GM21515 (cell line): ENCODE measurements around the gene CERK.
"Not testable (repeated sequence)": the region's sequence is repeated elsewhere in the genome, so short reads cannot be mapped to it uniquely, and the experiment has no call there.

Experiments
- ATAC-seq: cut with Tn5 transposase; IDR thresholded peaks from one replicate; pipeline ENCODE4 v1.9.1; 2021; ENCODE audit not compliant: unreplicated experiment

Gene CERK

DNA sequence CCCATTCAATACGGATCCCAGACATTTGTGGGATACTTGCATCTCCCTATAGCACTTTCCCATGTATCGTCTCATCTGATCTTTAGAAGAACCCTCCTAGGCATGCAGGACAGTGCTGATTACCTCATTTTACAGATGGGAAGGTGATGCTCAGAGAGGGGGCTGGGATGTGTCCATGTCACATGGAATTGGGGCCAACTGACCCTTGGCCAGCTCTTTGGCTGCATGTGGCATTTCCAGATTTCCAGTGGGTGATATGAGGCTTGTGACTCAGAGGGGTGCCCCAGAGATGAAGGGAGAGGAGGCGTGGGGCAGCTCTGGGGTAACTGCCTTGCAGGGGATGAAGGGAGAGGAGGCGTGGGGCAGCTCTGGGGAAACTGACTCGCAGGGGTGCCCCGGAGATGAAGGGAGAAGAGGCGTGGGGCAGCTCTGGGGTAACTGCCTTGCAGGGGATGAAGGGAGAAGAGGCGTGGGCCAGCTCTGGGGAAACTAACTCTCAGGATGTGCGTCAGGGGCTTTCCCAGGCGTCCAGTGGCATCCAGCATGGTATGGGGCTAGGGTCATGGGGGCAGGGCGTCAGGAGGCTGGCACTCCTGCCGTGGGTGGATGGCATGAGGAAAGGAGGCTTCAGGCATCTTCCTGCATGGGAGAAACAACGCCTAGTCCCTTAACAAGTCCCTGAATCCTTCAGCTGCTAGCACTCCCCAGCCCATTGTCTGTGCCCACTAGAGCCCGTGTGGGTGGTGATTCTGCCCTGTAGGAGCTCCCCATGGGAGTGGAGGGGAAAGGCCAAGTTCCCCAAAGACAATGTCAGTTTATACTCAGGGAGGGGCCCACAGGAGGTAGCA lies 11.9 kb upstream of the CERK start:
- ATAC-seq, result no peak

GRCh38 chr22:46748908-46749675 lies 11.0 kb upstream of the CERK start:
- no peak for ATAC-seq

DNA sequence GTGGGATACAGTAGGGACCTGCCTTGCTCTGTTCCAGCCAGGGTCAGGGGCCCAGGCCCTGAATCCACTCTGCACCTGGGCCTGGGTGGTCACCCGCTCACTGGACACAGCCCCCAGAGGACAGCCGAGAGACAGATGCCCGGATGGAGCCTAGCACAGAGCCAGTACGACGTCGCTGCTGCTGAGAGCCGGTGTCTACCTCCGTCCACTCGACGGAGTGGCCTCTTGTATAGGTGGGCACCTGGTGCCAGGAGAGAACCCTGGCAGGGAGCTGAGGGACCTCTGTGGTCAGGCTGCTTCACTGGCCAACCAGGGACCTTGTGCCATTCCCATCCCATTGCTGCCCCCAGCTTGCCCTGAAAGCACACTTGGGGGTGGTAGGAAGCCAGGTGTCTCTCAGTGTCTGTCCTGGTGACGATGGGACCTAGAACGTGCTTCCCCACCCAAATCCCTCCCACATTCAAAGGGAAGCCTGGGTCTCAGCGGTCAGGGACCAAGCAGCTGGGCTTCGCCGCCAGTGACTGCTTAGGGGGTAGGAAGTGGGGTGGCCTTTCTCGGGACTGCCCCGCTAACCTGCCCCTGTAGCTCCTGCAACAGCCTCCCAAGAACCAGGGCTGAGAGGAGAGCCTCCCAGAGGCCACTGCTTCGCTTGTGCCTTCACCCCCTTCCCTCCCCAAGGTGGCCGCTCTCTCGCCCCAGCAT lies 10.3 kb upstream of the CERK start:
- no peak for ATAC-seq

DNA sequence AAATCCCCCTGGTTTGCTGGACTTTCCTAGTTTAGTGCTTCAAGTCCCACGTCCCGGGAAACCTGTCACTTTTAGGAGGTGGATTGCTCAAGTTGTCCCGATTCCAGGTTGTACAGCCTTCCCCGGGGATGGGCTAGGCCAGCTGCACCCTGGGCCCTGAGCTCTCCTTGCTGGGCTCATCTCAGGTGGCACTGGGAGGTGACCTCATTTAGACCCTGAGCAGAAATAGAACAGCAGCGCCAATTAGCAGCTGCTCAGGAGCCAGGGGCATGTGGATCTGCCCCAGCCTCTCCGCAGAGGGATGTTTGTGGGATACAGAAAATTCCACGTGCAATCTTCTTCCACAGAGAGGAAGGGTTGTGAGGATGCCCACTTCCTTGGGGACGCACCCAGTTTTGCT lies 9.6 kb upstream of the CERK start:
- no peak for ATAC-seq

DNA sequence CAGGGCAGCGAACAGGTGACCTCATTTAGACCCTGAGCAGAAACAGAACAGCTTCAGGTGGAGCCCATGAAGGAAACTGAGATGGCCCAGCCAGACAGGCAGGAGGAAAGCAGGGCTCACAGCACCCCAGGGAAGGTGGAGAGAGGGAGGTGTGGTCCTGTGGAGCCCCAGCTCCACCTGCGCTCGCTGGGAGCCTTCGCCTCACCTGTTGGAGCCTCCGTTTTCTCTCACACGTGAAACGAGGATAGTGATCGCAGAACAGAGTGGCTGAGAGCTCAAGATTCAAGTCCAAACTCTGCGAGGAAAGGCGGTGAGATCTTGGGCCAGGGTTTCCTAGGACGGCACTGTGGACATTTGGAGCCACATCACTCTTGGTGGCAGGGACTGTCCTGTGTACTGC lies 8.6 kb upstream of the CERK start:
- no peak for ATAC-seq

GRCh38 chr22:46746192-46746591 lies 8.1 kb upstream of the CERK start:
- no peak for ATAC-seq

- ATAC-seq, result no peak
These were observed 6.5 kb upstream of the CERK start for GRCh38 chr22:46744581-46744980.

- ATAC-seq, result no peak
These were observed 4.6 kb upstream of the CERK start for GRCh38 chr22:46742576-46743221.

- ATAC-seq, result no peak
These were observed 4.0 kb upstream of the CERK start for GRCh38 chr22:46741974-46742519.

- no peak for ATAC-seq
These were observed 3.1 kb upstream of the CERK start for GRCh38 chr22:46740910-46741780.

- no peak for ATAC-seq
These were observed 1.2 kb upstream of the CERK start for GRCh38 chr22:46739094-46739870.

GRCh38 chr22:46738647-46739093 lies 618 bp upstream of the CERK start:
- ATAC-seq, result no peak

DNA sequence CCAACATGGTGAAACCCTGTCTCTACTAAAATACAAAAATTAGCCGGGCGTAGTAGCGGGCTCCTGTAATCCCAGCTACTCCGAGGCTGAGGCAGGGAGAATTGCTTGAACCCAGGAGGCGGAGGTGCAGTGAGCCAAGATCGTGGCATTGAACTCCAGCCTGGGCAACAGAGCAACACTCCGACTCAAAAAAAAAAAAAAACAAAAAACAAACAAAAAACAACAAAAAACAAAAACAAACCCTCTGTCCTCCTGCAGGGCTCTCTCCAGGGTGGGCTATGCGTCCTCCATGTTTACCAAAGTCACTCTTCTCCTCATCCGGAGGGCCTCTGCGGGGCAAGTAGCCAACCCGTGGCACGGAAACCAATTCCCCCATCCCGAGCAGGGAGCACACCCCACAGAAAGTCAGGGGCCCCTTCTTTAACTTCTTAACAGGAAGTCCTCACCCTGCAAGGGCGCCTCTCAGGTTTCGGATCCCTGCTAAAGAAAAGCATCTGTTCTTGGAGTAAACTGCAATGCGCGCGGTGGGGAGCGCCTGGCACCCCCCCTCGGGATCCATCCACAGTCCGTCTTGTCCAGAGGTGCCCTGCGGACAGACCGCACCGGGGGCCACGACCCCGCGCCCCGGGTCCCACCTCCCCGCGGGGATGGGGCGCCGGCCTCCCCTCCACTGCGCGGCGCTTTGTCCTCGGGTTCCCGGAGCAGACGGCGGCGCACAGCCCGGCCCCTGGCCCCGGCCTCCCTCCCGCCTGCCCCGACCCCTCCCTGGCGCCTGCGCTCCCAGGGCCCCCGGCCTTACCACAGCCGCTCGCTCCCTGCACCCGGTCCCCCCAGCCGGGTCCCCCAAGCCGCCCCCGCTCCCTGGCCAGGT lies 712 bp downstream of the CERK start:
- peak; percentile 42 for ATAC-seq

DNA sequence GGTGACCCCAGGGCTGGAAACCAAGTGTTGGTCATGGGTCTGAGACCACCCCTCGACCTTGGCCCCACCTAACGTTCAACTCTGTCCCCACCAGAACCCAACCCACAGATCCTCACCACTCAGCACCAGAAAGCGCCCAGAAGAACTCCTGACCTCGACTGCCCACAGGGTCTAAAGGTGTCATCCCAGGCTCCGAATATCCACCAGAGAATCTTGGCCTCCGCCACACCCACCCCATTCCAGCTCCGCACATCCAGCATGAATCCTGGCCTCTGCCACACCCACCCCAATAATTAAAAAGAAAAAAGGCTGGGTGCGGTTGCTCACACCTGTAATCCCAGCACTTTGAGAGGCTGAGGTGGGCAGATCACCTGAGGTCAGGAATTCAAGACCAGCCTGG lies 1.3 kb downstream of the CERK start:
- no peak for ATAC-seq

DNA sequence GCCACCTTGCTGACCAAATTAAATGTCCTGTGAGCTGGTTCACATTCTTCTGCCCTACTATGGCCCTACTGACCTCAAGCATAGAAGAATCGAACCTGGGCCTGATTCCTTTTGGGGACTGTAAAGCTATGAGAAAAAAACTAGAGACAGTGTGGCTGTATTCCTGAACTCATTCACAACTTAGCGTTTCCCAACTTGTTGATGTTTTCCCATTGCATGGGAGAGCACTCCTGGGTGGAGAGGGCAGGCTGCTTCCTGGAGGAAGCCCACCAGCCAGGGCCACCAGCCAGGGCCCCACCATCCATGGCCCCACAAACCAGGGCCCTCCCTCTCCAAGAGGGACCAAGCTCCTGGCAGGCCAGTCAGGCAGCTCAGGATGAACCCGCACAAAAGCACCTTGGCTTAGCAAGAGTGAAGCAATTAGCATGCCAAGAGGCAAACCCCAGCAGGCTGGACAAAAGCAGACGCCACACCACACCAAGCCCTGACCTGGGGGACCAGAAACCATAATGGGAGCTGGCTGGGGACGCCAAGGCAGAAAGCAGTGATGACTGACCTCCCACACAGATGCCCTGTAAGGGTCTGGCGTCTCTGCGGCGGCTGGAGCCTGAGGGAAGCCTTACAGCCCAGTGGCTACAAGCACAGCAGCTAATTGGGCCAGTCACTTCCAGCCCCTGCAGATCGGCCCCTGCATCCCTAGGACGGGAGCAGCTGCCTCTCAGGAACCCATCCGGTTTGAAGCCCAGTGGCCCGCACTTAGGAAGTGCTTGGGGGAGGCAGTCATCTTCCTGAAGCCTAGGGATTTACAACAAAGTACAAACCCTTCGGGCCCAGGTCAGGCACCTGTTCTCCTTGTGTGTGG lies 2.1 kb downstream of the CERK start:
- no peak for ATAC-seq

GRCh38 chr22:46734830-46735453 lies 3.1 kb downstream of the CERK start:
- no peak for ATAC-seq

DNA sequence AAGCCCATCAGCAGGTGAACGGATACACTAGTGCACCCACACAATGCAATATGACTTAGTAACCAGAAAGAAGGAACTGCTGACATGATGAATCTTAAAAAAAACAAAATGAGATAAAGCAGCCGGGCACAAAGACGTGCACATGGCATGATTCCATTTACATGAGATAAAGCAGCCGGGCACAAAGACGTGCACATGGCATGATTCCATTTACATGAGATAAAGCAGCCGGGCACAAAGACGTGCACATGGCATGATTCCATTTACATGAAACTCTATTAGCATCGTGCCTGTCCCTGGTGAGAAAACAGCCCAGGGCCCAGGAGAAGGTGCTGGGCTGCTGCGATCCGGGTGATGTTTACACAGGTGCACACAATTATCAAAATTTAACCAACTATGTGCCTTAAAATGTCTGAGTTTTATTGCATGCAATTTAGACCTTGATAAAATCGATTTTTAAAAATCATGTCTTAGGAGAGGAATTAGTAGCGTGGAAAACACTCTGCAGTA lies 3.8 kb downstream of the CERK start:
- not testable (repeated sequence) for ATAC-seq
